ENCODE data around the gene OSBPL10.

OSBPL10 gene

GRCh38 chr3:31985831-31986230 lies 4.8 kb upstream of the OSBPL10 start:
- no peak for DNase-seq

- DNase-seq, result no peak
Observed at GRCh38 chr3:31984321-31984720, 3.3 kb upstream of the OSBPL10 start.

- peak; percentile 46 for DNase-seq
Observed at GRCh38 chr3:31980530-31981205, 394 bp downstream of the OSBPL10 start.

DNA sequence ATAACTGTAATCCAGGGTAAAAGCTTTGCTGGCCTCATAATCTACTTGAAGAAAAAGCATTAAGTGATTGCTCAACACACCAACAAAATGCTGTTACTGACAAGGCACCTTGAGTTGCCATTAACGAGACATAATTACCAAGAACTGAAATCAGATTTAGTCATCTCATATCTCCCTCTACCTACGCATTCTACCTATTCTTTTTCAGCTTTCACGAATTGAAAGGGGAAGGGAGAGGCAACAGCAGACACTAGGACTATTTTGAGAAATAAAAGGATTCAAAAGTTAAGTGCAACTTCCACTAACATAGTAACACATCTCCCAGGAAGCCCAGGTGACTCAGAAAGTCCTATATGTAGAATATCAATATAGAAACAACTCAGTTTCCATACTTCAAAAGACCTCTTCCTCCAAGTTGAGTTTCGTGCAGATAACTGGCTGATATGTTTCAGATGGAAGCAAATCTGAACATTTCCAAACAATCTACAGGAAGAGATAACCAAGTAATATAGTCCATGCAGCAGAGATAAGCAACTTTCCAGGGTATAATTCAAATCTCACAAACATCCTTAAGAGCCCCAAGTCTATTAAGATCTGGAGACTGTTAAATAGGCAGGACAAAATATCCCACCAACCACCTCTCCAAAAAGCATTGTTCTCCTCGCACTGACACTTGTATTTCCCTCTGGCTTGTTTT lies 1.9 kb downstream of the OSBPL10 start:
- no peak for DNase-seq

DNA sequence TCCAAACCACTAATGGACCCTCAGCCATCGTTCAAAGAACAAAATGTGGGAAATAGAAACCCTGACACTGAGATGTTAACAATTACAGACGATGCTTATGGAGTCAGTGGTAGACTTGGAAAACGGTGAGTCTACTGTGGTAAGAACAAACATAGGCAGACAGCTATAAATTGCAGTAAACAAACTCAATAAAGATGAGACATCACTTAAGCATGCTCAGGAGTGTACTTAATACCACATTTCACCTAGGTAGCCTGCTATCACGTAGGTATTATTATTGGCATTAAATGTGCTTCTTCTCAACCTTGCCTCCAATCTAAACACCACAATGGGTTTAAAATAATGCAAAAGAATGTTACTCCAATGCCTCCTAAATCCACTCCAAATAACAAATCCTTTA lies 2.5 kb downstream of the OSBPL10 start:
- DNase-seq, result no peak

- no peak for DNase-seq
Observed at GRCh38 chr3:31977736-31978135, 3.3 kb downstream of the OSBPL10 start.

- DNase-seq, result no peak
Observed at GRCh38 chr3:31976302-31976701, 4.8 kb downstream of the OSBPL10 start.

DNA sequence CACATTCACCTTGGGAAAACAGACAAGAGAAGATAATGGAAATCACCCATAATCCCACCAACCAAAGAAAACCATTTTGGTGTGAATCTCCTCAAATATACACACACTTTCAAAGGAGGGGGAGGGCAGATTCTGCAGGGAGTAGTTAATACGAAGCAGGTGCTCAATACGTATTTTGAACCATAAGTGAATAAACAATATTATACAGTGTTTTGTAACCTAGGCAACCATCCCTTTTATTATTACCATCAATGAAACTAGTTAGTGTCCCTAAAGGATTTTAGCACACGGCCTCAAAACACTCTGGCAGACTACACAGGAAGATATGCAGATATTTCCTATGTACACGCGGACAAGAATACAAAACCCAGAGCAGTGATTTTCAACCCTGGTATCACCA lies 6.1 kb downstream of the OSBPL10 start:
- DNase-seq, result no peak

DNA sequence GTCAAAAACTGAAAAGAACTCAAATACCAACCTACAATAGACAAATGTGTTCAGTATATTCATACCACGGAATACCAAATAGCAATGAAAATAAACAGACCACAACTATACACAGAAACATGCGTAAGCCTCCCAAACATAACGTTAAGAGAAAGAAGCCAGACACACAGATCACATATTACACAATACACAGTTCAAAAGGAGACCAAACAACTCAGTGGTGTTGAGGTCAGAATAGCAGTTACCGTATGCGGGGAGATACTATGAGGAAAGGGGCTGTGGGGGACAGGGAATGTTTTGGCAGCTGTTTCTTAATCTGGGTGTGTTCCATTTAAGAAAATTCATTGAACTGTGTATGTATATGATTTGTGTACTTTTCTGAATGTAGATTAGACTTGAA lies 6.6 kb downstream of the OSBPL10 start:
- DNase-seq, result no peak

DNA sequence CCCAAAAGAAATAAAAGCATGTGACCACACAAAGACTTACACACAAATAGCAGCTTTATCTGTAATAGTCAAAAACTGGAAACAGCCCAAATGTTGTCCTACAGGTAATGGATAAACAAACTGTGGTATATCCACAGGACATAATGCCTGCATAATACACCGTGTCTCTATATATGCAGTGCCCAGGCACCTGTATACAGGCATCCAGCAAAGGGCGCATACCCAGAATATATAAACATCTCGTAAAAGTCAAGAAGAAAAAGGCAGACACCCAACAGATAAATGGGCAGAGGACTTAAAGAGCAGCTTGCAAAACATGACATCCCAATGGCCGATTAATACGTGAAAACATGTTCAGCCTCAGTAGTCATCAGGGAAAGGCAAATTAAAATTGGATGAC lies 7.2 kb downstream of the OSBPL10 start:
- no peak for DNase-seq

- DNase-seq, result no peak
Observed at GRCh38 chr3:31973081-31973480, 8.0 kb downstream of the OSBPL10 start.

- no peak for DNase-seq
Observed at GRCh38 chr3:31971607-31972006, 9.5 kb downstream of the OSBPL10 start.

DNA sequence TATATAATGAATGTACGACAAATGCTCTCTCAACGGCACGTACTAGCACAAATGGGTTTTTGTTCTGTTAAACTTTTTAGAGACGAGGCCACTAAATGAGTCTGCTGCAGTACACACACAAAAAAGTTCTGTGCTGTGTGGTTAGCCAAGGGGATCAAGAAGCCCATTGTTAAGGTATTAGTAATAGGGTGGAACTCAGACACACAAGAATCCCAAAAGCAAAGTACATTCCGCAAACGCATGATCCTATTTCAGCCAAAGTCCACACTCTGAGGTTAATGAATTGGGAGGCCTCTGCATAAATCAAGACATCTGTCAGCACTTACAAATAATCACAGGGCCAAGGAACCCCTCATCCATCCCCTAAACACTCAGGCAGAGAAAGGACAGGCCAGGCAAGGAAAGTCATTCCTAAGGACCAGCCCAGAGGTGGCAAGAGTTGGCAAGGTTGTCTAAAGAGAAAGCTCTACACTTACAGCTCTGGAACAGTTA lies 12.1 kb downstream of the OSBPL10 start:
- DNase-seq, result no peak

GRCh38 chr3:31968369-31968926 lies 12.6 kb downstream of the OSBPL10 start:
- no peak for DNase-seq

DNA sequence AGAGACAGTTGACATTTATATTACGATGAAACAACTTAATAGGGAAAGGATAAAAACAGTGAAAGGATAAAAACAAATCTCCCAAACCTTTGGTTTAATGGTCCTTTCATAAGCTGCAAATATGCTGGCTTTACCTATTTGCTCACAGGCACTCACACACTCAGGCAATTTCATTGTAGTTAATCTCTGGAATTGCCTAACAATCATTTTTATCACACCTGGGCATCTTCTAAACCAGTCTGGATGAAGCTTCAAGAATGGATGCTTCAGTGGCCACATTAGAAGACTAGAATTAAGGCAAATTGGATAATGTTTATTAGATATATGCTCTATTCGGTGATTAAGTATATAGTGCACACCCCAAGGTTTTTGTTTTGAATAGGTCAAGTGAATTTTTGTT lies 13.5 kb downstream of the OSBPL10 start:
- DNase-seq, result no peak

GRCh38 chr3:31966978-31967591 lies 14.0 kb downstream of the OSBPL10 start:
- DNase-seq, result no peak

DNA sequence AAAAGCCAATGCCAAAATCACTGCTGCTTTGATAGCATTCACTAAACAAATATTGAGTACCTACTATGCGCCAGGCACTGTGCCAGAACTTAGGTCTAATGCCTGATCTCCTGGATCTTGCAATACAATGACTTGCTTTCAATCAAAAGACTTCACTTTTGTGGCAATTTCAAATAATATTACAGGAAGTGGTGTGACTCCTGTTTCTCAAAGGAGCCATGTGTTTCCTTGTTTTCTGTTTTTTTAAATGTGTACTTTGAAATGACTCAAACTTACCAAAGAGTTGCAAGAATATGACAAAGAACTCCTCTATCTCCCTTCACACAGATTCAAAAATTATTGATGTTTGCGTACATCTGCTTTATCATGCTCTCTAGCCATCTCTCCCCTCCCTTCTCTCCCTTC lies 18.3 kb downstream of the OSBPL10 start:
- DNase-seq, result peak; percentile 54

DNA sequence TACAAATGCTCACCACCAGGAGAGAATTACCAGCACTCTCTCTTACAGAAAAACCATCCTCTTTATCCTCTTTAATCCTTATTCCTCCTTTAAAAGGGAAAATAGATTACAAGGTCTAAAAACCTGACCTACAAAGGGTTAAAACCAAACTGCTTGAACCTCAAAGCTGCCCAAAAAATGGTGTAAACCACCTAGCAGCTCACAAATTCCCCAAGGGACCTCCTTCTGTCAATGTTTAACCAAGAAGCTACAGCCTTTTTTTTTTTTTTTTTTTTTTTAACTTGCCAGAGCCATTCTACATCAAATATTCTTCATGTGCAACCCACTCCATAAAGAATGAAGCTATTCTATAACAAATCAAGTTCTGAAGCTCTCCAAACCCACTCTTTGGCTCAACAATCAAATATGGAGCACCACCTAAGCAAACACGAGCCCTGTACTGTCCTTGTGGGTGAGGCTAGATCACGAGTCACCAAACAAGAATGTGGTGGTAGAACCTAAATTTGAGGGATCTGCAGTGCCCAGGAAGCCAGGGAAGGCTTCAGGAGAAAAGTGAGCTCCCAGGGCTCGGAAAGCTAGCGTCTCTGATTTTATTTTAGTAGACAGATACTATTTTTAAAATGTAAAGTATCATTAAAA lies 20.1 kb downstream of the OSBPL10 start:
- DNase-seq, result no peak

- no peak for DNase-seq
Observed at GRCh38 chr3:31959951-31960792, 20.9 kb downstream of the OSBPL10 start.

- no peak for DNase-seq
Observed at GRCh38 chr3:31959251-31959650, 21.8 kb downstream of the OSBPL10 start.

GRCh38 chr3:31958701-31959152 lies 22.3 kb downstream of the OSBPL10 start:
- no peak for DNase-seq

- DNase-seq, result no peak
Observed at GRCh38 chr3:31957106-31957505, 24.0 kb downstream of the OSBPL10 start.

All from hematopoietic multipotent progenitor cell treated with erythropoietin and hydrocortisone succinate and interleukin-3 and kit ligand, for 4 days (in vitro differentiated cells).